ENCODE measurements around the gene NOL4.

The NOL4 gene

GRCh38 chr18:34194239-34194638, 30.5 kb downstream of the NOL4 start:
- TF ChIP-seq PATZ1 (CRISPR knock-in tag; IDR thresholded peaks at IDR 0.05; ENCODE audit: borderline replicate concordance), result no peak
- no peak for TF ChIP-seq ZC3H10 (CRISPR knock-in tag; IDR thresholded peaks at IDR 0.05)
- TF ChIP-seq ZFP3 (CRISPR knock-in tag; IDR thresholded peaks at IDR 0.05), result no peak
- TF ChIP-seq TSHZ2 (CRISPR knock-in tag; IDR thresholded peaks at IDR 0.05), result no peak
- TF ChIP-seq SNAI2 (CRISPR knock-in tag; IDR thresholded peaks at IDR 0.05), result no peak
- no peak for TF ChIP-seq ZNF70 (CRISPR knock-in tag; IDR thresholded peaks at IDR 0.05)
- TF ChIP-seq POU6F1 (CRISPR knock-in tag; IDR thresholded peaks at IDR 0.05; ENCODE audit: borderline replicate concordance, low read depth), result no peak
- no peak for TF ChIP-seq ARNTL (CRISPR knock-in tag; IDR thresholded peaks at IDR 0.05; ENCODE audit: borderline replicate concordance, low read depth)
- no peak for TF ChIP-seq GLIS3 (CRISPR knock-in tag; IDR thresholded peaks at IDR 0.05)
- TF ChIP-seq ZFP30 (CRISPR knock-in tag; IDR thresholded peaks at IDR 0.05), result no peak
- TF ChIP-seq CREB5 (CRISPR knock-in tag; IDR thresholded peaks at IDR 0.05; ENCODE audit: low read depth), result no peak
- no peak for TF ChIP-seq TOX (CRISPR knock-in tag; IDR thresholded peaks at IDR 0.05; ENCODE audit: borderline replicate concordance)
- no peak for TF ChIP-seq ISL1 (CRISPR knock-in tag; IDR thresholded peaks at IDR 0.05)
- no peak for TF ChIP-seq BACH2 (CRISPR knock-in tag; IDR thresholded peaks at IDR 0.05; ENCODE audit: borderline replicate concordance)
- no peak for TF ChIP-seq OSR1 (CRISPR knock-in tag; IDR thresholded peaks at IDR 0.05)
- no peak for TF ChIP-seq CSRNP3 (CRISPR knock-in tag; IDR thresholded peaks at IDR 0.05)
- TF ChIP-seq PPARA (CRISPR knock-in tag; IDR thresholded peaks at IDR 0.05; ENCODE audit: borderline replicate concordance), result no peak
- no peak for TF ChIP-seq ESRRG (CRISPR knock-in tag; IDR thresholded peaks at IDR 0.05)
- TF ChIP-seq RARB (CRISPR knock-in tag; IDR thresholded peaks at IDR 0.05), result no peak
- no peak for ATAC-seq

GRCh38 chr18:34189656-34190435, 34.9 kb downstream of the NOL4 start:
- no peak for ATAC-seq
- TF ChIP-seq PPARA (CRISPR knock-in tag; IDR thresholded peaks at IDR 0.05; ENCODE audit: borderline replicate concordance) (no peak), TSHZ2 (CRISPR knock-in tag; IDR thresholded peaks at IDR 0.05) (no peak), ZFP30 (CRISPR knock-in tag; IDR thresholded peaks at IDR 0.05) (no peak), POU6F1 (CRISPR knock-in tag; IDR thresholded peaks at IDR 0.05; ENCODE audit: borderline replicate concordance, low read depth) (no peak), TOX (CRISPR knock-in tag; IDR thresholded peaks at IDR 0.05; ENCODE audit: borderline replicate concordance) (no peak), CSRNP3 (CRISPR knock-in tag; IDR thresholded peaks at IDR 0.05) (no peak), ZNF70 (CRISPR knock-in tag; IDR thresholded peaks at IDR 0.05) (no peak), CREB5 (CRISPR knock-in tag; IDR thresholded peaks at IDR 0.05; ENCODE audit: low read depth) (no peak), BACH2 (CRISPR knock-in tag; IDR thresholded peaks at IDR 0.05; ENCODE audit: borderline replicate concordance) (no peak), ISL1 (CRISPR knock-in tag; IDR thresholded peaks at IDR 0.05) (no peak), GLIS3 (CRISPR knock-in tag; IDR thresholded peaks at IDR 0.05) (no peak), RARB (CRISPR knock-in tag; IDR thresholded peaks at IDR 0.05) (no peak), ARNTL (CRISPR knock-in tag; IDR thresholded peaks at IDR 0.05; ENCODE audit: borderline replicate concordance, low read depth) (no peak), ZFP3 (CRISPR knock-in tag; IDR thresholded peaks at IDR 0.05) (no peak), OSR1 (CRISPR knock-in tag; IDR thresholded peaks at IDR 0.05) (no peak)
